ENCODE data around the gene SLIT3.

The SLIT3 gene

DNA sequence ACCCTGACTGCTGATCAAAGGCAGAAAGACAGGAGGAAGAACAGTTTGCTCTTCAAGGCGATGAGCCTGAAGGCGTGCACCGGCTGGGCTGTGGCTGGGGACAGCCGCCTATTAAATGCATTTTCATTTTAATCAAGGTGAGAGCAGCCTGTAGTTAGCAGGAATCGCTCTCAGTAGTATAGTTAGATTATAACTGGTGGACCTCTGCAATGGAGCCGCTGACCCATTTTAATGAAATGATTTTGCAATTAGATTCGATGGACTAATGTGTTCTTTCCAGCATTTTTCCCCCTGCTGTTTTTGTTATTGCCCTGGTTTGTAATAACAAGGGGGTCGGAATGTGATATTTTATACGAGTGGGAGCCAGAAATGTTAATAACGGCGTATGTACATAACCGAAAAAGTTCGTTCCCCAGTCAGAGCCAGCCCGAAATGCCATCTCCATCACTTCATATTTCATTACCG lies 535.8 kb downstream of the SLIT3 start:
- no peak overlapping the region for H3K4me2 ChIP-seq (ENCODE audit: insufficient read depth, low read length)
- no peaks in the 10 kb centered on the region for H3K36me3 ChIP-seq (ENCODE audit: insufficient read depth, low read length)
- H3K27ac ChIP-seq (ENCODE audit: low read length) = no peak overlapping the region

DNA sequence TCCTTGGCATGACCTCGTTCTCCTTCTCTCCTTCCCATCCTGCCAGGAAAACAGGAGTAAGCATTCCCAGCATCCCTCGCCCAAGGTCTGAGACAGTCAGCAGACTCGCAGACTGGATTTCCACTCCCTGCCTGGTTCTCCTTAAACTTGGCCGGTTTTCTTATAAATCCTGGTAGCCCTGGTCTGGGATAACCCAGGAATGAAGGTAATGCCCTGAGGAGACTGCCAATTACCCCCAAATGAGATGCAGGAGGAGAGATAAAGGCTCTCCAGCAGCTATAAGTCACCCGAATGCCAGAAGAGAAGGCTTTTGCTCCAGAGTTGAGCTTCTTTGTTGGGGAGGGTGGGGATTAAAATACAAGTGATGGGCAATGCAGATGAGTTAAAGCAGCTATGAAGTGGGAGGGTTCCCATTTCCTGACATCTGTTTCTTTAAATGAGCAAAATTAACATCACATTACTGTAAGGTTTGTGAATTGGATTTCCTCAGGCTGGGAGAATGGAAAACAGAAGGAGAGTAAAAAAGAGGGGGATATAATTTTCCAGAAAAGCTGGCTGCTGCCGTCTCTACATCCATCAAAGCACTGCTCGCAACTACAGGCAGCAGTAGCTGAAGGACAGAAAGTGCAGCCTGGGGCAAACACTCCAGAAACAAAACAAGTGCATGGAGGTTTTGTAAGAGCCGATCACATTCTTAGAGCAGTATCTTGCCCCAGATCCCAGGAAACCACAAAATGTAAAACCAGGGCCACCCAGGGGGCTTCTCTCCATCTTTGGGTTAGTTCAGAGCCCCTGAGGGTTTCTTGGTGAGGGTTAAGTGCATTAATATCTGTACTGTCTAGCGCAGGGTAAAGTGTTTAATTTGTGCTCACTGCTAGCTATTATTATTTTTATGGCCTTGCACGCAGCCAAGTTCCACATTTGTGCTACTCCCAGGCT lies 544.2 kb downstream of the SLIT3 start:
- no peak overlapping the region for H3K27ac ChIP-seq (ENCODE audit: low read length)
- no peak overlapping the region for H3K4me2 ChIP-seq (ENCODE audit: insufficient read depth, low read length)
- H4K20me1 ChIP-seq (ENCODE audit: insufficient read depth, low read length) = no peaks in the 10 kb centered on the region
- DNase-seq = peak; percentile 18
- no peak overlapping the region for H3K4me3 ChIP-seq (ENCODE audit: low read depth in 1 of 2, low read length in 2 of 2)
- no peaks in the 10 kb centered on the region for H3K27me3 ChIP-seq (ENCODE audit: insufficient read depth, low read length, poor library complexity)
- H3K36me3 ChIP-seq (ENCODE audit: insufficient read depth, low read length) = no peaks in the 10 kb centered on the region
- H3K9ac ChIP-seq (ENCODE audit: low read depth, low read length) = no peak overlapping the region
- no peaks in the 10 kb centered on the region for H3K9me3 ChIP-seq (ENCODE audit: insufficient read depth, low read length, severe bottlenecking)
- ATAC-seq (ENCODE audit: insufficient read depth, low read depth) = peak; percentile 54; the same call in 2 of the 3 replicates
- H3K79me2 ChIP-seq (ENCODE audit: insufficient read depth, low read length) = no peaks in the 10 kb centered on the region
- no peak for TF ChIP-seq EZH2 (IDR thresholded peaks at IDR 0.05; ENCODE audit: borderline replicate concordance, low read depth, low read length, severe bottlenecking)
- TF ChIP-seq, protein P1, sequence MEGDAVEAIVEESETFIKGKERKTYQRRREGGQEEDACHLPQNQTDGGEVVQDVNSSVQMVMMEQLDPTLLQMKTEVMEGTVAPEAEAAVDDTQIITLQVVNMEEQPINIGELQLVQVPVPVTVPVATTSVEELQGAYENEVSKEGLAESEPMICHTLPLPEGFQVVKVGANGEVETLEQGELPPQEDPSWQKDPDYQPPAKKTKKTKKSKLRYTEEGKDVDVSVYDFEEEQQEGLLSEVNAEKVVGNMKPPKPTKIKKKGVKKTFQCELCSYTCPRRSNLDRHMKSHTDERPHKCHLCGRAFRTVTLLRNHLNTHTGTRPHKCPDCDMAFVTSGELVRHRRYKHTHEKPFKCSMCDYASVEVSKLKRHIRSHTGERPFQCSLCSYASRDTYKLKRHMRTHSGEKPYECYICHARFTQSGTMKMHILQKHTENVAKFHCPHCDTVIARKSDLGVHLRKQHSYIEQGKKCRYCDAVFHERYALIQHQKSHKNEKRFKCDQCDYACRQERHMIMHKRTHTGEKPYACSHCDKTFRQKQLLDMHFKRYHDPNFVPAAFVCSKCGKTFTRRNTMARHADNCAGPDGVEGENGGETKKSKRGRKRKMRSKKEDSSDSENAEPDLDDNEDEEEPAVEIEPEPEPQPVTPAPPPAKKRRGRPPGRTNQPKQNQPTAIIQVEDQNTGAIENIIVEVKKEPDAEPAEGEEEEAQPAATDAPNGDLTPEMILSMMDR (IDR thresholded peaks at IDR 0.05; ENCODE audit: borderline replicate concordance, extremely low read depth, low read length, poor library complexity, severe bottlenecking) = no peak
- H3K4me1 ChIP-seq (ENCODE audit: insufficient read depth, low read length) = peaks cover 18% of the 10 kb centered on the region
- H2AFZ ChIP-seq (ENCODE audit: low read depth, low read length) = no peak overlapping the region

More for the DNA sequence above, 535.8 kb downstream of the SLIT3 start:
- H3K27me3 ChIP-seq (ENCODE audit: insufficient read depth, low read length, poor library complexity) = no peaks in the 10 kb centered on the region
- no peaks in the 10 kb centered on the region for H4K20me1 ChIP-seq (ENCODE audit: insufficient read depth, low read length)
- H2AFZ ChIP-seq (ENCODE audit: low read depth, low read length) = no peak overlapping the region
- H3K79me2 ChIP-seq (ENCODE audit: insufficient read depth, low read length) = no peaks in the 10 kb centered on the region
- no peak overlapping the region for H3K4me3 ChIP-seq (ENCODE audit: low read depth in 1 of 2, low read length in 2 of 2)
- DNase-seq = no peak
- H3K4me1 ChIP-seq (ENCODE audit: insufficient read depth, low read length) = no peaks in the 10 kb centered on the region
- ATAC-seq (ENCODE audit: insufficient read depth, low read depth) = no peak
- peaks cover 2% of the 10 kb centered on the region for H3K9me3 ChIP-seq (ENCODE audit: insufficient read depth, low read length, severe bottlenecking)
- TF ChIP-seq, protein P1 (IDR thresholded peaks at IDR 0.05; ENCODE audit: borderline replicate concordance, extremely low read depth, low read length, poor library complexity, severe bottlenecking) = no peak
- no peak for TF ChIP-seq EZH2 (IDR thresholded peaks at IDR 0.05; ENCODE audit: borderline replicate concordance, low read depth, low read length, severe bottlenecking)
- H3K9ac ChIP-seq (ENCODE audit: low read depth, low read length) = no peak overlapping the region

DNA sequence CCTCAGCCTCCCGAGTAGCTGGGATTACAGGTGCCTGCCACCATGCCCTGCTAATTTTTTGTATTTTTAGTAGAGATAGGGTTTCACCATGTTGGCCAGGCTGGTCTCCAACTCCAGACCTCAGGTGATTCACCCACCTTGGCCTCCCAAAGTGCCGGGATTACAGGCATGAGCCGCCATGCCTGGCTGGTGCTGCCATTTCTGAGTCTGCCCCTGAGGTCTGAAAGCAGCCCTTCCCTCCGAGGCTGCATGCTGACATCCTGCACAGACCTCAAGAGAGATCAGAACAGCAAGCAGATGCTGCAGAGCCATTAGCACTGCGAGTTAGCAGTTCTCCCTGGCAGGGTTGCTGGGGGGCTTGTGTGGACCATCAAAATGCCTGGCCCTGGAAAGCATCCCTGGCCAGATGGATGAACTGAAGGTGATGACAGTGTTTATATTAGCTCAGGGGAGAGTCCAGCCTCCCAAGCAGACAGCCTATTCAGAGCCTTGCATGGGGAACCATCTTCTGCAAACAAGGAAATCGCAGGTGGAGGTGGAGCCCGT lies 545.3 kb downstream of the SLIT3 start:
- no peak overlapping the region for H2AFZ ChIP-seq (ENCODE audit: low read depth, low read length)
- ATAC-seq (ENCODE audit: insufficient read depth, low read depth) (no peak), DNase-seq (no peak)
- no peak overlapping the region for H3K27ac ChIP-seq (ENCODE audit: low read length)
- no peak overlapping the region for H3K4me3 ChIP-seq (ENCODE audit: low read depth in 1 of 2, low read length in 2 of 2)
- H4K20me1 ChIP-seq (ENCODE audit: insufficient read depth, low read length) = no peaks in the 10 kb centered on the region
- H3K9ac ChIP-seq (ENCODE audit: low read depth, low read length) = no peak overlapping the region
- no peak overlapping the region for H3K4me2 ChIP-seq (ENCODE audit: insufficient read depth, low read length)
- peaks cover 18% of the 10 kb centered on the region for H3K4me1 ChIP-seq (ENCODE audit: insufficient read depth, low read length)
- no peaks in the 10 kb centered on the region for H3K36me3 ChIP-seq (ENCODE audit: insufficient read depth, low read length)
- H3K27me3 ChIP-seq (ENCODE audit: insufficient read depth, low read length, poor library complexity) = no peaks in the 10 kb centered on the region
- H3K9me3 ChIP-seq (ENCODE audit: insufficient read depth, low read length, severe bottlenecking) = no peaks in the 10 kb centered on the region
- TF ChIP-seq, protein P1 (IDR thresholded peaks at IDR 0.05; ENCODE audit: borderline replicate concordance, extremely low read depth, low read length, poor library complexity, severe bottlenecking) = no peak
- no peak for TF ChIP-seq EZH2 (IDR thresholded peaks at IDR 0.05; ENCODE audit: borderline replicate concordance, low read depth, low read length, severe bottlenecking)
- no peaks in the 10 kb centered on the region for H3K79me2 ChIP-seq (ENCODE audit: insufficient read depth, low read length)

Measured in DND-41 (cell line).